PC-9 (cell line): ENCODE measurements around the gene KCNAB2. TPM values are rescaled to one million over a fixed set of nuclear protein-coding genes. Genes with fewer than 3 reads are reported as not detected.

Experiments used
- BruUV-seq: library from RNA; stranded (reverse); fragments of 400-500 nt; replicated peaks from 2 replicates; lab custom pipeline; 2021; lab: Mats Ljungman, UMichigan
- CTCF ChIA-PET: fragments of 300-600 bp; sonication (Branson Sonifier 250); formaldehyde crosslinking; loops from one replicate; lab custom pipeline; 2022; ENCODE audit warnings: antibody characterized with exemption; lab: Charles Lee
- POLR2A ChIA-PET: fragments of 300-600 bp; sonication (Branson Sonifier 250); formaldehyde crosslinking; loops from one replicate; lab custom pipeline; 2022; ENCODE audit warnings: antibody characterized with exemption; ENCODE audit not compliant: unreplicated experiment; lab: Charles Lee
- DNase-seq, 2 experiments: peaks; one replicate each; pipeline versions ENCODE4 v3.0.0 to v3.0.0-alpha.2; 2015 to 2022; ENCODE audit warnings: mixed read lengths in 1 of 2
- H2AFZ ChIP-seq: fragments of 200-600 bp; sonication (generic); 2 replicates; pipeline ENCODE4 v1.8.1; 2017; ENCODE audit warnings: antibody characterized with exemption
- H3F3A ChIP-seq: fragments of 200-600 bp; sonication (generic); 2 replicates; pipeline ENCODE4 v1.8.1; 2017; ENCODE audit warnings: antibody characterized with exemption, mild to moderate bottlenecking, low read depth; ENCODE audit not compliant: insufficient read depth
- H3K27ac ChIP-seq: fragments of 200-600 bp; sonication (generic); 2 replicates; pipeline ENCODE4 v1.6.1; 2016; ENCODE audit warnings: mixed run types
- H3K27me3 ChIP-seq: fragments of 200-600 bp; sonication (generic); 2 replicates; pipeline ENCODE4 v1.6.1; 2016; ENCODE audit warnings: low read depth, mixed run types; ENCODE audit not compliant: insufficient read depth
- H3K36me3 ChIP-seq: fragments of 200-600 bp; sonication (generic); 2 replicates; pipeline ENCODE4 v1.6.1; 2016; ENCODE audit warnings: low read depth, mixed run types
- H3K4me1 ChIP-seq: fragments of 200-600 bp; sonication (generic); replicated peaks from 2 replicates; pipeline ENCODE4 v1.6.1; 2016; ENCODE audit warnings: mixed run types; ENCODE audit not compliant: insufficient read depth
- H3K4me2 ChIP-seq: fragments of 200-600 bp; sonication (generic); 2 replicates; pipeline ENCODE4 v1.6.1; 2017; ENCODE audit warnings: mixed run types
- H3K4me3 ChIP-seq: fragments of 200-600 bp; sonication (generic); 2 replicates; pipeline ENCODE4 v1.6.1; 2016; ENCODE audit warnings: mixed run types
- H3K79me2 ChIP-seq: fragments of 200-600 bp; sonication (generic); 2 replicates; pipeline ENCODE4 v1.6.1; 2017; ENCODE audit warnings: low read depth, mixed run types
- H3K9me2 ChIP-seq: fragments of 200-600 bp; sonication (generic); 2 replicates; pipeline ENCODE4 v1.8.1; 2017; ENCODE audit warnings: mild to moderate bottlenecking; ENCODE audit not compliant: insufficient read depth
- H3K9me3 ChIP-seq: fragments of 200-600 bp; sonication (generic); 2 replicates; pipeline ENCODE4 v1.8.1; 2016; ENCODE audit warnings: low read depth; ENCODE audit not compliant: insufficient read depth
- H4K20me1 ChIP-seq: fragments of 200-600 bp; sonication (generic); 2 replicates; pipeline ENCODE4 v1.8.1; 2017; ENCODE audit not compliant: insufficient read depth
- EZH2 ChIP-seq: fragments of 200-600 bp; sonication (generic); IDR thresholded peaks from 2 replicates; pipeline ENCODE4 v1.8.0; 2017; ENCODE audit warnings: antibody characterized with exemption, low read depth
- intact Hi-C: fragments of 100-400 bp; cut with micrococcal nuclease; formaldehyde crosslinking; loops from one replicate; pipeline ENCODE4 v1.10.0; 2022; ENCODE audit not compliant: unreplicated experiment
- total RNA-seq: library from RNA; stranded (reverse); gene quantifications from 2 replicates; pipeline ENCODE4 v1.2.3, GENCODE V29; 2021
- TF ChIP-seq, protein P1 (sequence below): fragments of 200-600 bp; sonication (generic); conservative IDR thresholded peaks from 2 replicates; pipeline ENCODE4 v1.6.1; 2017; ENCODE audit warnings: mixed run types, antibody characterized with exemption, mild to moderate bottlenecking, moderate library complexity

KCNAB2 gene
- total RNA-seq, 1 experiment from 2014 or later = 19.6 TPM

DNA sequence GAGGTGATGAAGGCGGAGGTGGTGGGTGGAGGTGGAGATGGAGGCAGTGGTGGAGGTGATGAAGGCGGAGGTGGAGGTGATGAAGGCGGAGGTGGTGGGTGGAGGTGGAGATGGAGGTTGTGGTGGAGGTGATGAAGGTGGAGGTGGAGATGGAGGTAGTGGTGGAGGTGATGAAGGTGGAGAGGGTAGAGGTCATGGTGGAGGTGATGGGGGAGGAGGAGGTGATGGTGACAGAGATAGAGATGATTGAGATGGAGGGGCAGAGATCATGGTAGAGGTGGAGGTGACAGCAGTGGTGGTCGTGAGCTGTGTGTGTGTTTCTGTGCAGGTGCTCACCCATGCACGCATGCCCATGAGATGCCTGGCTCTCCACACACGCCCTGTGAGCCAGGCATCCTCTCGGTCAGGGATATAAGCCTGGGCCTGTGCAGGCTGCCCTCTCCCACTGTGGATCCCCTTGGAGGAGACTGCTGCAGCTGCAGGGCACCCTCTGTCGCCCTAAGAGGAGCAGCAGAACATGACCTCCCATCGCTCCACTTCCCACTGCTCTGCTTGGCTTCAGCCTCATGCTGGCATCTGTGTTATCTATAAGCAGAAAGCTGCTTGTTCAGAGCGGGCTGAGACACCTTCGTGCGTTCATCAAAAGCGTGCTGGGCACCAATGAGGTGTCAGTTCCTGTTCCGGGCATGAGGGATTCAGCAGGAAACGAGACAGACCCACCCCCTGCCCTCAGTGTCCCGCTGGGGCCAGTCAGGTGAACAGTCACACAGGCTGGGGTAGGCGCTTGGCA, 33.0 kb upstream of the KCNAB2 start:
- POLR2A ChIA-PET = no interaction called here

DNA sequence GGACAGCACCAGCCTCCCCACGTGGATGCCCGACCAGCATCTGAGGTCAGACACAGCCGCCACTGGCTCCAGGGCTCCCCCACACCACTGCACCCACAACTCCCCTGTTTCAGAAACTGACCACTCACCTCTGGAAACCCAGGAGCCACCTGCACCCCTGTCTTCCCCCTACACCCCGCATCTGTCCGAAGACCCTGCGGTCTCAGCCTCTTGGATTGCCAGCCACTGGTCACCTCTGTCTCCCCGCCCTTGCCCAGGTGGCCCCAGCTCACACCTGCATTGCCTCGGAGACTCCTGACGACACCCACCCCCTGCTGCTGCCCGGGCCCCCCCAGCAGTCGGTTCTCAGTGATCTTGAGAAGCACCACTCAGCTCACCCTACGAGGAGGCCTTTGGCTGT, 32.2 kb upstream of the KCNAB2 start:
- BruUV-seq = no TSS peak
- intact Hi-C loops = no loop called here
- DNase-seq = no peak
- Histone ChIP-seq H3K9me2 (no peaks in the 10 kb centered on the region), H4K20me1 (no peaks in the 10 kb centered on the region), H3K9me3 (no peaks in the 10 kb centered on the region), H3K36me3 (no peaks in the 10 kb centered on the region), H3K27me3 (no peaks in the 10 kb centered on the region), H3K4me1 (no peaks in the 10 kb centered on the region), H3F3A (no peaks in the 10 kb centered on the region), H3K4me3 (no peak overlapping the region), H2AFZ (no peak overlapping the region), H3K27ac (no peak overlapping the region), H3K79me2 (no peaks in the 10 kb centered on the region), H3K4me2 (no peak overlapping the region)
- POLR2A ChIA-PET = no interaction called here
- TF ChIP-seq, protein P1, sequence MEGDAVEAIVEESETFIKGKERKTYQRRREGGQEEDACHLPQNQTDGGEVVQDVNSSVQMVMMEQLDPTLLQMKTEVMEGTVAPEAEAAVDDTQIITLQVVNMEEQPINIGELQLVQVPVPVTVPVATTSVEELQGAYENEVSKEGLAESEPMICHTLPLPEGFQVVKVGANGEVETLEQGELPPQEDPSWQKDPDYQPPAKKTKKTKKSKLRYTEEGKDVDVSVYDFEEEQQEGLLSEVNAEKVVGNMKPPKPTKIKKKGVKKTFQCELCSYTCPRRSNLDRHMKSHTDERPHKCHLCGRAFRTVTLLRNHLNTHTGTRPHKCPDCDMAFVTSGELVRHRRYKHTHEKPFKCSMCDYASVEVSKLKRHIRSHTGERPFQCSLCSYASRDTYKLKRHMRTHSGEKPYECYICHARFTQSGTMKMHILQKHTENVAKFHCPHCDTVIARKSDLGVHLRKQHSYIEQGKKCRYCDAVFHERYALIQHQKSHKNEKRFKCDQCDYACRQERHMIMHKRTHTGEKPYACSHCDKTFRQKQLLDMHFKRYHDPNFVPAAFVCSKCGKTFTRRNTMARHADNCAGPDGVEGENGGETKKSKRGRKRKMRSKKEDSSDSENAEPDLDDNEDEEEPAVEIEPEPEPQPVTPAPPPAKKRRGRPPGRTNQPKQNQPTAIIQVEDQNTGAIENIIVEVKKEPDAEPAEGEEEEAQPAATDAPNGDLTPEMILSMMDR = no peak
- no peak for TF ChIP-seq EZH2
- CTCF ChIA-PET = no interaction called here

More for the DNA sequence above, 33.0 kb upstream of the KCNAB2 start:
- DNase-seq = no peak
- H3K27ac ChIP-seq = no peak overlapping the region
- H3K27me3 ChIP-seq = no peaks in the 10 kb centered on the region
- intact Hi-C loops = no loop called here
- H4K20me1 ChIP-seq = no peaks in the 10 kb centered on the region
- CTCF ChIA-PET = no interaction called here
- H3K79me2 ChIP-seq = no peaks in the 10 kb centered on the region
- H2AFZ ChIP-seq = no peak overlapping the region
- H3K36me3 ChIP-seq = no peaks in the 10 kb centered on the region
- BruUV-seq = no TSS peak
- no peaks in the 10 kb centered on the region for H3K9me2 ChIP-seq
- H3K4me3 ChIP-seq = no peak overlapping the region
- no peaks in the 10 kb centered on the region for H3K4me1 ChIP-seq
- TF ChIP-seq, protein P1 = no peak
- TF ChIP-seq EZH2 = no peak
- H3K4me2 ChIP-seq = no peak overlapping the region
- no peaks in the 10 kb centered on the region for H3F3A ChIP-seq
- H3K9me3 ChIP-seq = no peaks in the 10 kb centered on the region

DNA sequence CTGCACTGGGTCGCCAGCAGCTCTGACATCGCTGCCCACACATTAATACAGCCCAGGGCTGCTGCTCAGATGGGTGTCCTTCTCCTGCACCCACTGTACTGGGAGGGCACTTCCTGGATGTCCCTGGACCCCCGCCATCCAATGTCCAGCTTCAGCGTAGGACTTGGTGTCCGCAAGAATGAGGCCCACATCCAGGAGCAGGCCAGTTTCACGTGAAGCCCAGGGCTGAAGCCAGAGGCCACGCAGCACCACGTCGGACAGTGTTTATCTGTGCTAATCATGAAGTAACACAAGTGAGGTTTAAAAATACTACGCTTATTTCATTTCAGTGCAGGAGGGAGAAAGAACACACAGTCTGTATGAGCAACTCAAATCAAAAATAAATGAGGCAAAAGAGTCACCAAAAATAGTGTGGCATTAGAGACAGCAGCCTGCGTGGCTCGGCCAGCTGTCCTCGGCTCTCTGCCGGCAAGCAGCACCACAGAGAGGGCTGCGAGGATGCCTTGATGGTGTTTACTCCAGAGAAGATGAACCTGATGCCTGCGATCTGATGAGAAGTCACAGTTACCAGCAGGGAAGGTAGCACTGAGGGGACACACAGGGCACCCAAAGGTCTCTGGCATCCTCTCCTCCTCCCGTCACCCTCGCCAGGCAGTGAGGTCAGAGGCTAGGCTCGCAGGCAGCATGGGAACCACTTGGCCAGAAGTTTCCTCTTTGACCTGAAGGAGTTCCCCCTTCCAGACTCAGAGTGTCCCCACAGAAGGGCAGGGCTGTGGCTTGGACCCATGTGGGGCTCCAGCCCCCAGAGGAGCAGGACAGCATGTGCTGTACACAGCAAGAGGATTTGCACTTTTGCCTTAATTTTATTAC, 31.3 kb upstream of the KCNAB2 start:
- Histone ChIP-seq H3K4me3 (no peak overlapping the region), H4K20me1 (no peaks in the 10 kb centered on the region), H3K27ac (no peak overlapping the region), H3K9me3 (no peaks in the 10 kb centered on the region), H3K4me2 (no peak overlapping the region), H3K79me2 (no peaks in the 10 kb centered on the region), H3K27me3 (no peaks in the 10 kb centered on the region), H3K9me2 (no peaks in the 10 kb centered on the region), H3K4me1 (no peaks in the 10 kb centered on the region), H3F3A (no peaks in the 10 kb centered on the region), H2AFZ (no peak overlapping the region), H3K36me3 (no peaks in the 10 kb centered on the region)
- DNase-seq = no peak
- no TSS peak for BruUV-seq
- ChIA-PET POLR2A (no interaction called here), CTCF (no interaction called here)
- no peak for TF ChIP-seq EZH2
- TF ChIP-seq, protein P1 = no peak
- intact Hi-C loops = no loop called here
